Measurements from ENCODE around the gene CTNNA2.

GRCh38 chr2:80462654-80463053 is 949.8 kb downstream of the CTNNA2 start:
- TF ChIP-seq CTCF (IDR thresholded peaks at IDR 0.05) (no peak), POLR2A (IDR thresholded peaks at IDR 0.05) (no peak)

Measured in uterus (tissue), 2 donors.